ENCODE measurements around the gene WNT4.

The WNT4 gene

GRCh38 chr1:22088331-22088730, 54.6 kb downstream of the WNT4 start:
- no peak for TF ChIP-seq CTCF (conservative IDR thresholded peaks at IDR 0.05)
- H3K27ac ChIP-seq, result no peak overlapping the region

GRCh38 chr1:22080191-22080590, 62.7 kb downstream of the WNT4 start:
- no peak overlapping the region; the same call in 1 of the 2 replicates for H3K27ac ChIP-seq
- no peak for TF ChIP-seq CTCF (conservative IDR thresholded peaks at IDR 0.05)

GRCh38 chr1:22078133-22078532, 64.8 kb downstream of the WNT4 start:
- no peak for TF ChIP-seq CTCF (conservative IDR thresholded peaks at IDR 0.05)
- H3K27ac ChIP-seq, result no peak overlapping the region

GRCh38 chr1:22077728-22078127, 65.2 kb downstream of the WNT4 start:
- H3K27ac ChIP-seq, result no peak overlapping the region
- TF ChIP-seq CTCF (conservative IDR thresholded peaks at IDR 0.05), result no peak

- H3K27ac ChIP-seq, result peak overlapping the region; percentile 67
- no peak for TF ChIP-seq CTCF (conservative IDR thresholded peaks at IDR 0.05)
These were observed 66.6 kb downstream of the WNT4 start for GRCh38 chr1:22076346-22076745.

GRCh38 chr1:22075718-22076117, 67.2 kb downstream of the WNT4 start:
- H3K27ac ChIP-seq, result peak overlapping the region; percentile 67
- no peak for TF ChIP-seq CTCF (conservative IDR thresholded peaks at IDR 0.05)

GRCh38 chr1:22074803-22075202, 68.1 kb downstream of the WNT4 start:
- no peak for TF ChIP-seq CTCF (conservative IDR thresholded peaks at IDR 0.05)
- peak overlapping the region; percentile 67 for H3K27ac ChIP-seq

GRCh38 chr1:22071511-22071910, 71.4 kb downstream of the WNT4 start:
- no peak overlapping the region for H3K27ac ChIP-seq
- TF ChIP-seq CTCF (conservative IDR thresholded peaks at IDR 0.05), result no peak

All from VCaP (cell line).